GM18951 (cell line): ENCODE measurements around the gene SFMBT1.

Source experiments
- POLR2A ChIP-seq: IDR thresholded peaks from 4 replicates; pipeline ENCODE4 v1.6.1; 2011; ENCODE audit warnings: mild to moderate bottlenecking; ENCODE audit not compliant: insufficient read length, insufficient read depth; ENCODE audit errors: extremely low read depth
- in situ Hi-C: fragments of 300-500 bp; cut with MboI; formaldehyde crosslinking; loops from one replicate; pipeline ENCODE4 v1.12.0; 2022; ENCODE audit warnings: low sequenced_read_pairs, mixed read lengths, inconsistent platforms; ENCODE audit not compliant: unreplicated experiment

SFMBT1 gene

DNA sequence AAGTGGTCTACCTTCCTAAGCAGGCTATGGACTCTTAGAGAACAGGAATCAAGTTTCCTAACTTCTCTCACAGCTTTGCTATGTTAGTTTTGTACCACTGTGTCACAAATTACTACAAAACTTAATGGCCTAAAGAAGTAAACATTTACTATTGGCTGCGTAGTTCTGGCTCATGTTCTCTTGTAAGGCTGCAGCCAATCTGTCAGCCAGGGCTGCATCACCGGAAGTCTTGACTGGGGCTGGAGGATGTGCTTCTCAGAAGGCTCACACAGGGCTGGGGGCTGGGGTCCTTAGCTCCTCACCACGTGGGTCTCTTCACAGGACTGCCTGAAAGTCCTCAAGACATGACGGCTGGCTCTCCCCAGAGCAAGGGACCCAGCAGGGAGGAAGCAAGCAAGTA, 164.0 kb downstream of the SFMBT1 start:
- in situ Hi-C loops = no loop called here
- no peak for TF ChIP-seq POLR2A

GRCh38 chr3:52880474-52880873, 165.4 kb downstream of the SFMBT1 start:
- TF ChIP-seq POLR2A = no peak
- in situ Hi-C loops = no loop called here

DNA sequence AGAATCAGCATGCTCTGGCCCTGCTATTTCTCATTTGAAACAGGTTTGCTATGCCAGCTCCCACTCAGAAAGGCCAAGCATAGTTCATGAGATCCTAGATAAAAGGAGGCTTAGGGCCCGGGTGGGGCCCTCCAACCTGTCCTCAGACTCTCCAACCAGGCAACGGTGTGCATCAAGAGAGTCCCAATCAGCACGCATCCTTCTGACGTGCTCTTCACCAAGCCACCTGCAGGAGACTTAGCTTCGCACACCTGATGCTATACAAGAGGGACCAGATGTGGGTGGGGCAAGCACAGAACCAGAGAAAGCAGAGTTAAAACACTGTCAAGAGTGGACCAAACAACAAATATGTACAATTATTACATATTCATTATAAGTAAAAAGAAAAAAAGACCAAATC, 165.8 kb downstream of the SFMBT1 start:
- in situ Hi-C loops = no loop called here
- TF ChIP-seq POLR2A = no peak

DNA sequence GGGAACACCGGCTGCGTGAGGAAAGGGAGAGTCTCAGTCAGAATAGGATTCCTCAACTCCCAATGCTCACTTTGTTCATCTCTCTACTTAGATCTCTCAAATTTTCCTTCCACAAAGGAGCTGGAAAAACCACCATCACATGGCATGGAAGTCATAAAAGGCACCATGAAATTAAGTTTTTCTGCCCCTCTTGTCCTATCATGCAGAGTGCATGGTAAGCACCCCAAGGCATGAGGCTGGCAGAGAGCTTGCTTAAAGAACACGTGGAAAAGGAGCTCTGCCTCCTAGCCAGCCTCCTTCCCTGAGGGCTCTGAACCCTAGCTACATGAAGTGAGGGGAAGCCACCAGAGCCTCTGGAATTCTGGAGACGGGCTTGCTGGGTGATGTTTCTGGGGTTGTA, 166.3 kb downstream of the SFMBT1 start:
- in situ Hi-C loops = no loop called here

DNA sequence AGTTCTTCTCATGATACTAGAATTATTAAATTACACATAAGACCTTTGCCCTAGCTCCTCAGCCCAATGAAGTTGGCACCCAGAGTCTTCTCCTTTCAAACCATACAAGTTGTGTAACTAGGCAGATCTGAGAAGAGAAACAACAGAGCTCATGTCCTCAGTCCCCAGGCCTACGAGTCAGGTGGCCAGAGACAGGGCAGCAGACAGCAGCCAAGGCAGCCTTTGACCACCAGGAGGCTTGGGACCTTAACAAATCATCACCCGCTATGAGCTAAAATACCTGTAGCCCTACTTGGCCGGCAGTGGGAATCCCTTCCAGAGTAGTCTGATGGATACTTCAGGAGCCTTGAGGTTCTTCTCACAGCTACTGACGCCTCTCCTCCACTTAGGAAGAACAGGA, 166.8 kb downstream of the SFMBT1 start:
- in situ Hi-C loops = no loop called here
- no peak for TF ChIP-seq POLR2A

More for the DNA sequence above, 166.3 kb downstream of the SFMBT1 start:
- no peak for TF ChIP-seq POLR2A

GRCh38 chr3:52877085-52877484, 168.8 kb downstream of the SFMBT1 start:
- no peak for TF ChIP-seq POLR2A
- in situ Hi-C loops = no loop called here

- no peak for TF ChIP-seq POLR2A
- in situ Hi-C loops = no loop called here
Measured at GRCh38 chr3:52874864-52875587, 170.8 kb downstream of the SFMBT1 start.

- TF ChIP-seq POLR2A = no peak
- in situ Hi-C loops = no loop called here
Measured at GRCh38 chr3:52874160-52874701, 171.6 kb downstream of the SFMBT1 start.

- TF ChIP-seq POLR2A = no peak
- in situ Hi-C loops = no loop called here
Measured at GRCh38 chr3:52873433-52874159, 172.3 kb downstream of the SFMBT1 start.

DNA sequence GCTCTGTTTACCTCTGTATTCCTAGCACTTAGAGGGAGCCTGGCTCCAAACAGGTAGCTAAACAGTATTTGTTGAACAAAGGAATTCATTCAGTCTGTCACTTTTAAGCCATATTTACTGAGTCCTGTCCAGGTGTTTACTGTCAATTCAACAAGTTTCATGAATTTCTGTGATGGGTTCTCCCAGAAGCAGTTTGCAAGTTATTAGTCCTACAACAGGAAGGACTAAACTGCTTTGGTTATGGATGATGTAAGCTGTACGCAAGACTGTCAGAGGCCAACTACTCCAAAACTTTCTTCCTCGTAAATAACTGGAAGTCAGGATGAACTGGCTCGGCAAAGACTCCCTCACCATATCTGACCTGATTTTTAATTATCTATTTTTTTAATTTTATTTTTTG, 173.6 kb downstream of the SFMBT1 start:
- in situ Hi-C loops = no loop called here
- TF ChIP-seq POLR2A = no peak

- in situ Hi-C loops = no loop called here
- TF ChIP-seq POLR2A = no peak
Measured at GRCh38 chr3:52871761-52872160, 174.1 kb downstream of the SFMBT1 start.

DNA sequence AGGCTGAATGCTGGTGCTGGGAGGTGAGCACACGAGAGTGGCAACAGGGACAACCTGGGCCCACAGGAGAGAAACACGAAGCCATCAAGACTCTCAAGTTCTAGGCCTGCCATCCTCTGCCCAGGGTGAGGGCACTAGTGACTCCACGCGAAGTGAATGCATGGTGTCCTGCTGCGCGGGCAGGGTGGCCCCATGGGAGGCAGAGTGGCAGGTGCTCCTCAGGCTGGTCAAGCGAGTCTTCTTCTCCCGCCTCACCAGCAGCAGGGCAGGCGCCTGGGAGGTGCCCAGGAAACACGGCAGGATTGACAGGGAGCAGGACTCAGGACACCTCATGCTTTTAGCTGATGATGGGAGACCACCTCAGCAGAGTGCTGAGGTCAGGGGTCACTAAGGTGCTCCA, 175.4 kb downstream of the SFMBT1 start:
- no peak for TF ChIP-seq POLR2A
- in situ Hi-C loops = no loop called here

GRCh38 chr3:52866427-52866826, 179.4 kb downstream of the SFMBT1 start:
- in situ Hi-C loops = no loop called here
- TF ChIP-seq POLR2A = no peak

- in situ Hi-C loops = no loop called here
- no peak for TF ChIP-seq POLR2A
Measured at GRCh38 chr3:52865994-52866393, 179.9 kb downstream of the SFMBT1 start.

DNA sequence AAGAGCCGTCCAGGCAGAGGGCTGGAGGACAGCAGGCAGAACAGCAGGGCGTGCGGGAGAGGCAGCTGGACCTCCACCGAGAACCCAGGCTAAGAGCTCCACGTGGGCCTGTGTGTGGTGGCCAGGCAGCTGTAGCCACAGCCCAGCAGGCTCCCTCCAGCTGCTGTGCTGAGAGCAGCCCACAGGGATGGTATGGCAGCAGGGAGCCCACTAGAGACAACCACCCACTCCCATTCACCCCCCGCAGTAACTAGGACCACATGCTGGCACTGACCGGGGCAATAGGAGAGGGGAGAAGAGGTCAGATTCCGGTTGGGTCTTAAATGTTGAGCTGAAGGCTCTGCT, 185.5 kb downstream of the SFMBT1 start:
- in situ Hi-C loops = no loop called here
- TF ChIP-seq POLR2A = no peak
